HL-60 (cell line): Measurements from ENCODE around the gene KANSL3.

Experiments used
- DNase-seq, 2 experiments: peaks; one replicate each; pipeline ENCODE4 v3.0.0-alpha.2; 2010 to 2020; ENCODE audit warnings: low read depth in 1 of 2, low spot score in 1 of 2
- H3K27ac ChIP-seq: fragments of 250-450 bp; sonication (Bioruptor Pico); replicated peaks from 2 replicates; pipeline ENCODE4 v1.5.1; 2020; ENCODE audit warnings: mild to moderate bottlenecking, moderate library complexity
- H3K27me3 ChIP-seq: fragments of 250-450 bp; sonication (Bioruptor Pico); 2 replicates; pipeline ENCODE4 v1.5.1; 2021; ENCODE audit warnings: mild to moderate bottlenecking, moderate library complexity; ENCODE audit not compliant: insufficient read depth, poor library complexity, severe bottlenecking
- H3K4me3 ChIP-seq: replicated peaks from 2 replicates; pipeline ENCODE4 v1.5.1; 2011; ENCODE audit warnings: mild to moderate bottlenecking, control low read depth, low read length; ENCODE audit not compliant: insufficient read depth
- GABPA ChIP-seq: IDR thresholded peaks from 2 replicates; pipeline ENCODE4 v1.6.1; 2012; ENCODE audit warnings: low read depth
- POLR2AphosphoS5 ChIP-seq: IDR thresholded peaks from 2 replicates; pipeline ENCODE4 v1.6.1; 2012; ENCODE audit warnings: low read depth
- REST ChIP-seq: IDR thresholded peaks from 2 replicates; pipeline ENCODE4 v1.6.1; 2012; ENCODE audit warnings: low read depth; ENCODE audit not compliant: insufficient replicate concordance
- SPI1 ChIP-seq: IDR thresholded peaks from 2 replicates; pipeline ENCODE4 v1.6.1; 2012; ENCODE audit warnings: low read depth, mild to moderate bottlenecking, borderline replicate concordance
- TF ChIP-seq, protein P1 (sequence below): IDR thresholded peaks from one replicate; pipeline ENCODE4 v1.5.1; 2011; ENCODE audit warnings: low read length, control low read depth, inconsistent platforms; ENCODE audit not compliant: insufficient read depth

The KANSL3 gene

GRCh38 chr2:96664366-96664925 is 26.3 kb upstream of the KANSL3 start:
- H3K27me3 ChIP-seq: no peaks in the 10 kb centered on the region
- no peak overlapping the region for H3K4me3 ChIP-seq
- TF ChIP-seq REST (no peak), GABPA (no peak), POLR2AphosphoS5 (no peak), SPI1 (no peak)
- TF ChIP-seq, protein P1, sequence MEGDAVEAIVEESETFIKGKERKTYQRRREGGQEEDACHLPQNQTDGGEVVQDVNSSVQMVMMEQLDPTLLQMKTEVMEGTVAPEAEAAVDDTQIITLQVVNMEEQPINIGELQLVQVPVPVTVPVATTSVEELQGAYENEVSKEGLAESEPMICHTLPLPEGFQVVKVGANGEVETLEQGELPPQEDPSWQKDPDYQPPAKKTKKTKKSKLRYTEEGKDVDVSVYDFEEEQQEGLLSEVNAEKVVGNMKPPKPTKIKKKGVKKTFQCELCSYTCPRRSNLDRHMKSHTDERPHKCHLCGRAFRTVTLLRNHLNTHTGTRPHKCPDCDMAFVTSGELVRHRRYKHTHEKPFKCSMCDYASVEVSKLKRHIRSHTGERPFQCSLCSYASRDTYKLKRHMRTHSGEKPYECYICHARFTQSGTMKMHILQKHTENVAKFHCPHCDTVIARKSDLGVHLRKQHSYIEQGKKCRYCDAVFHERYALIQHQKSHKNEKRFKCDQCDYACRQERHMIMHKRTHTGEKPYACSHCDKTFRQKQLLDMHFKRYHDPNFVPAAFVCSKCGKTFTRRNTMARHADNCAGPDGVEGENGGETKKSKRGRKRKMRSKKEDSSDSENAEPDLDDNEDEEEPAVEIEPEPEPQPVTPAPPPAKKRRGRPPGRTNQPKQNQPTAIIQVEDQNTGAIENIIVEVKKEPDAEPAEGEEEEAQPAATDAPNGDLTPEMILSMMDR: no peak
- no peak for DNase-seq
- peak overlapping the region; percentile 48 for H3K27ac ChIP-seq

DNA sequence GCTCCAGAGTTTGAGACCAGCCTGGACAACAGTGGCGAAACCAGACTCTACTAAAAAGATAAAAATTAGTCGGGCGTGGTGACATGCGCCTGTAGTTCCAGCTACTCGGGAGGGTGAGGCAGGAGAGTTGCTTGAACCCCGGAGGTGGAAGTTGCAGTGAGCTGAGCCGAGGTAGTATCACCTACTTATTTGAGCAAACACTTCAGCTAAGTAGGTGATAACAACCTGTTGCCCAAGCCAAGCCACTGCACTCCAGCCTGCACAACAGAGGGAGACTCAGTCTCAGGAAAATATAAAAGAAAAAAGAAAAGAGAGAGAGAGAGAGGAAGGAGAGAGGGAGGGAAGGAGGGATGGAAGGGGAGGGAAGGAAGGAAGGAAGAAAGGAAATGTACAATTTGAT is 25.7 kb upstream of the KANSL3 start:
- H3K27me3 ChIP-seq: no peaks in the 10 kb centered on the region
- DNase-seq: no peak

GRCh38 chr2:96663177-96663576 is 25.1 kb upstream of the KANSL3 start:
- TF ChIP-seq, protein P1: no peak
- no peak for TF ChIP-seq POLR2AphosphoS5
- no peak for TF ChIP-seq GABPA
- no peak for TF ChIP-seq REST
- TF ChIP-seq SPI1: no peak
- DNase-seq: no peak
- H3K4me3 ChIP-seq: no peak overlapping the region
- no peaks in the 10 kb centered on the region for H3K27me3 ChIP-seq
- no peak overlapping the region for H3K27ac ChIP-seq

More for the DNA sequence above, 25.7 kb upstream of the KANSL3 start:
- TF ChIP-seq GABPA (no peak), POLR2AphosphoS5 (no peak), SPI1 (no peak), REST (no peak)
- TF ChIP-seq, protein P1: no peak
- H3K27ac ChIP-seq: no peak overlapping the region
- H3K4me3 ChIP-seq: no peak overlapping the region
